H1 (cell line): ENCODE measurements around the gene FBXO39. TPM values are rescaled to one million over a fixed set of nuclear protein-coding genes. Genes with fewer than 3 reads are reported as not detected.
A peak's percentile ranks its signal among the peaks of the same experiment; 100 is the strongest.

Experiments
- CTCF ChIA-PET: fragments of 300-600 bp; sonication (Branson Sonifier 250); formaldehyde crosslinking; loops from one replicate; lab custom pipeline; 2021; ENCODE audit not compliant: partially characterized antibody; lab: Charles Lee
- POLR2A ChIA-PET: fragments of 300-600 bp; sonication (Branson Sonifier 250); formaldehyde crosslinking; loops from one replicate; lab custom pipeline; 2021; ENCODE audit warnings: inconsistent platforms; ENCODE audit not compliant: partially characterized antibody; lab: Charles Lee
- DNase-seq, 2 experiments: peaks; one replicate each; pipeline versions ENCODE4 v3.0.0 to v3.0.0-alpha.2; 2010 to 2022; ENCODE audit warnings: low spot score in 2 of 2, low read depth in 1 of 2, mixed read lengths in 1 of 2
- FAIRE-seq: peaks from 2 replicates; lab custom pipeline; 2011; peaks lifted over from hg19 to GRCh38; lab: Jason Lieb, UNC
- H2AFZ ChIP-seq: 2 replicates; pipeline ENCODE4 v1.8.1; 2012; ENCODE audit warnings: low read length, inconsistent platforms
- H2AK5ac ChIP-seq: 2 replicates; pipeline ENCODE4 v1.6.1; 2013; ENCODE audit warnings: low read depth, low read length
- H2BK120ac ChIP-seq: replicated peaks from 2 replicates; pipeline ENCODE3; 2013; ENCODE audit warnings: low read depth, low read length, inconsistent platforms
- H2BK12ac ChIP-seq: 2 replicates; pipeline ENCODE4 v1.6.1; 2013; ENCODE audit warnings: low read depth, low read length
- H2BK15ac ChIP-seq: 2 replicates; pipeline ENCODE4 v1.6.1; 2013; ENCODE audit warnings: low read length
- H2BK20ac ChIP-seq: 2 replicates; pipeline ENCODE4 v1.6.1; 2013; ENCODE audit warnings: low read length
- H2BK5ac ChIP-seq: 2 replicates; pipeline ENCODE4 v1.6.1; 2013; ENCODE audit warnings: low read depth, low read length
- H3K14ac ChIP-seq: 2 replicates; pipeline ENCODE4 v1.6.1; 2013; ENCODE audit warnings: inconsistent platforms; ENCODE audit not compliant: insufficient read length
- H3K18ac ChIP-seq: 2 replicates; pipeline ENCODE4 v1.6.1; 2013; ENCODE audit warnings: low read length; ENCODE audit errors: extremely low read depth
- H3K23ac ChIP-seq: 2 replicates; pipeline ENCODE4 v1.6.1; 2013; ENCODE audit warnings: inconsistent platforms; ENCODE audit not compliant: insufficient read length
- H3K23me2 ChIP-seq: 2 replicates; pipeline ENCODE4 v1.6.1; 2013; ENCODE audit warnings: low read depth, low read length
- H3K27ac ChIP-seq: 2 replicates; pipeline ENCODE4 v1.6.1; 2011; ENCODE audit warnings: low read depth, low read length, inconsistent platforms
- H3K27me3 ChIP-seq, 4 experiments: replicated peaks in 1 of 4; 1 replicate in 1 of 4; 2 replicates in 3 of 4; pipeline versions ENCODE4 v1.6.1 to v1.8.1; 2011 to 2013; ENCODE audit warnings: low read length in 3 of 4, mild to moderate bottlenecking in 3 of 4, inconsistent platforms in 2 of 4, mixed read lengths in 2 of 4, moderate library complexity in 1 of 4; ENCODE audit not compliant: control insufficient read depth in 3 of 4, insufficient read depth in 3 of 4; ENCODE audit errors: extremely low read depth in 1 of 4
- H3K36me3 ChIP-seq, 4 experiments: 2 replicates each; pipeline versions ENCODE4 v1.6.1 to v1.8.1; 2011 to 2013; ENCODE audit warnings: mild to moderate bottlenecking in 4 of 4, low read length in 3 of 4, moderate library complexity in 2 of 4, control low read depth in 1 of 4, inconsistent platforms in 1 of 4; ENCODE audit not compliant: insufficient read depth in 4 of 4, control insufficient read depth in 2 of 4
- H3K4ac ChIP-seq: replicated peaks from 2 replicates; pipeline ENCODE3; 2013; ENCODE audit warnings: low read length, low read depth, mixed read lengths, inconsistent platforms; ENCODE audit not compliant: insufficient read length
- H3K4me1 ChIP-seq, 4 experiments: replicated peaks in 1 of 4; 1 replicate in 1 of 4; 2 replicates in 3 of 4; pipeline versions ENCODE4 v1.6.1 to v1.8.1; 2011 to 2013; ENCODE audit warnings: low read length in 3 of 4, inconsistent platforms in 2 of 4, mixed read lengths in 1 of 4; ENCODE audit not compliant: insufficient read depth in 4 of 4, control insufficient read depth in 3 of 4
- H3K4me2 ChIP-seq, 2 experiments: 2 replicates each; pipeline versions ENCODE4 v1.6.1 to v1.8.1; 2011 to 2013; ENCODE audit warnings: low read depth in 2 of 2, low read length in 2 of 2, control low read depth in 1 of 2, inconsistent platforms in 1 of 2, mild to moderate bottlenecking in 1 of 2; ENCODE audit not compliant: insufficient read depth in 1 of 2
- H3K4me3 ChIP-seq, 4 experiments: fragments of 200-600, 300-600 bp in 1 of 4; sonication (generic), shearing (Covaris generic), sonication (Bioruptor Twin) in 1 of 4; 2 replicates each; pipeline versions ENCODE4 v1.5.1 to v1.8.1; 2011 to 2016; ENCODE audit warnings: low read length in 4 of 4, low read depth in 3 of 4, control low read depth in 2 of 4, inconsistent platforms in 2 of 4, mild to moderate bottlenecking in 2 of 4, mixed read lengths in 1 of 4, moderate library complexity in 1 of 4; ENCODE audit not compliant: insufficient read depth in 2 of 4; ENCODE audit errors: extremely low read depth in 1 of 4
- H3K56ac ChIP-seq: replicated peaks from 2 replicates; pipeline ENCODE3; 2013; ENCODE audit warnings: low read depth, mild to moderate bottlenecking, mixed read lengths, low read length, inconsistent platforms; ENCODE audit not compliant: insufficient read length
- H3K79me1 ChIP-seq: 2 replicates; pipeline ENCODE4 v1.6.1; 2013; ENCODE audit warnings: low read depth, low read length, control low read depth
- H3K79me2 ChIP-seq, 2 experiments: 2 replicates each; pipeline versions ENCODE4 v1.6.1 to v1.8.1; 2012 to 2013; ENCODE audit warnings: low read length in 2 of 2, mild to moderate bottlenecking in 2 of 2, inconsistent platforms in 1 of 2; ENCODE audit not compliant: insufficient read depth in 2 of 2, control insufficient read depth in 1 of 2
- H3K9ac ChIP-seq, 4 experiments: replicated peaks in 1 of 4; 1 replicate in 1 of 4; 2 replicates in 3 of 4; pipeline versions ENCODE4 v1.6.1 to v1.8.1; 2011 to 2013; ENCODE audit warnings: low read depth in 3 of 4, low read length in 3 of 4, control low read depth in 2 of 4, mild to moderate bottlenecking in 2 of 4, moderate library complexity in 2 of 4, inconsistent platforms in 1 of 4; ENCODE audit errors: extremely low read depth in 1 of 4
- H3K9me3 ChIP-seq, 2 experiments: 2 replicates each; pipeline versions ENCODE4 v1.6.1 to v1.8.1; 2012 to 2013; ENCODE audit warnings: mild to moderate bottlenecking in 2 of 2, moderate library complexity in 2 of 2, control low read depth in 1 of 2, inconsistent platforms in 1 of 2, low read depth in 1 of 2, low read length in 1 of 2, mixed read lengths in 1 of 2; ENCODE audit not compliant: insufficient read depth in 2 of 2
- H4K20me1 ChIP-seq, 2 experiments: replicated peaks in 1 of 2; 2 replicates each; pipeline versions ENCODE3 to v1.8.1; 2011 to 2013; ENCODE audit warnings: inconsistent platforms in 2 of 2, low read length in 2 of 2, mild to moderate bottlenecking in 1 of 2; ENCODE audit not compliant: insufficient read depth in 2 of 2, control insufficient read depth in 1 of 2
- H4K5ac ChIP-seq: 2 replicates; pipeline ENCODE4 v1.6.1; 2013; ENCODE audit warnings: low read length, low read depth, mixed read lengths, inconsistent platforms; ENCODE audit not compliant: insufficient read length
- H4K8ac ChIP-seq: 2 replicates; pipeline ENCODE4 v1.8.0; 2013; ENCODE audit warnings: mild to moderate bottlenecking, moderate library complexity, low read length, inconsistent platforms; ENCODE audit not compliant: insufficient read depth; ENCODE audit errors: extremely low read depth
- H4K91ac ChIP-seq: replicated peaks from 2 replicates; pipeline ENCODE3; 2013; ENCODE audit warnings: low read length, mixed read lengths, inconsistent platforms; ENCODE audit not compliant: insufficient read length
- BACH1 ChIP-seq: IDR thresholded peaks from 2 replicates; pipeline ENCODE4 v1.6.1; 2012; ENCODE audit warnings: low read length, improper control_type of control experiment
- CEBPB ChIP-seq: IDR thresholded peaks from 2 replicates; pipeline ENCODE4 v1.6.1; 2012; ENCODE audit warnings: low read depth, low read length
- CREB1 ChIP-seq: IDR thresholded peaks from 2 replicates; pipeline ENCODE4 v1.6.1; 2012; ENCODE audit warnings: inconsistent platforms
- EGR1 ChIP-seq: IDR thresholded peaks from 2 replicates; pipeline ENCODE4 v1.6.1; 2011; ENCODE audit warnings: low read depth, low read length, borderline replicate concordance
- FOSL1 ChIP-seq: IDR thresholded peaks from 2 replicates; pipeline ENCODE4 v1.6.1; 2011; ENCODE audit warnings: mild to moderate bottlenecking, low read depth, low read length, moderate library complexity; ENCODE audit not compliant: insufficient read depth
- JUN ChIP-seq: IDR thresholded peaks from 2 replicates; pipeline ENCODE4 v1.6.1; 2011; ENCODE audit warnings: low read depth, mild to moderate bottlenecking, improper control_type of control experiment, low read length
- KDM1A ChIP-seq: fragments of 200-600, 300-600 bp; sonication (generic); IDR thresholded peaks from 2 replicates; pipeline ENCODE4 v1.7.1; 2016; ENCODE audit warnings: mild to moderate bottlenecking, low read length, borderline replicate concordance
- MAFK ChIP-seq: IDR thresholded peaks from 2 replicates; pipeline ENCODE4 v1.6.1; 2012; ENCODE audit warnings: low read depth, mild to moderate bottlenecking, improper control_type of control experiment, low read length
- RAD21 ChIP-seq, 2 experiments: IDR thresholded peaks in 1 of 2; conservative IDR thresholded peaks in 1 of 2; 2 replicates each; pipeline ENCODE4 v1.6.1; 2011; ENCODE audit warnings: low read depth in 2 of 2, low read length in 2 of 2, improper control_type of control experiment in 1 of 2, inconsistent platforms in 1 of 2, mild to moderate bottlenecking in 1 of 2, moderate library complexity in 1 of 2
- WGBS, 2 experiments: shearing (Covaris generic) in 1 of 2; methylation state at CpG; one replicate each; pipeline versions ENCODE4 v1.1.6 to v1.1.7; 2013 to 2015; ENCODE audit warnings: low lambda C conversion rate in 2 of 2, mixed read lengths in 2 of 2, inconsistent platforms in 1 of 2, low coverage in 1 of 2, missing lambda C conversion rate in 1 of 2; ENCODE audit not compliant: insufficient replicate concordance in 2 of 2, insufficient coverage in 1 of 2, insufficient read length in 1 of 2; ENCODE audit errors: extremely low coverage in 1 of 2, missing lambda C conversion rate in 1 of 2; 5-methylcytosine and 5-hydroxymethylcytosine counted together
- polyA plus RNA-seq, 7 experiments: library from polyadenylated mRNA; depleted of rRNA in 3 of 7; stranded (reverse) in 5 of 7; unstranded in 2 of 7; fragments of >200 nt in 5 of 7; fragments of 200-250 nt in 2 of 7; gene quantifications; 1 replicate in 5 of 7; 2 replicates in 1 of 7; 4 replicates in 1 of 7; pipeline versions ENCODE4 v1.2.1 to v1.2.3, GENCODE V29; 2011 to 2013; ENCODE audit warnings: missing spikeins in 2 of 7, mixed read lengths in 2 of 7
- total RNA-seq: library from RNA; stranded (reverse); fragmentation: NEBNext Ultra II Directional; extraction: Animal tissue kit (Norgen Biotek cat#: 25700); gene quantifications from 2 replicates; pipeline ENCODE4 v1.2.1, GENCODE V29; 2021

FBXO39 gene
- total and polyA plus RNA-seq, 2 of the 8 experiments (the other 6 are each of a cell fraction or from before 2014, with no cell fraction given), result 0.12 to 0.22 TPM

- Histone ChIP-seq H3K14ac (no peak overlapping the region), H2BK20ac (no peak overlapping the region), H3K27ac (no peak overlapping the region), H3K4me3 (no peak overlapping the region), H2BK12ac (no peak overlapping the region), H3K36me3 (no peaks in the 10 kb centered on the region), H3K79me1 (no peaks in the 10 kb centered on the region), H3K27me3 (peaks cover 0 to 7% (median 0%) of the 10 kb centered on the region in 4 experiments; a peak in 1 of 7 replicates), H3K4ac (no peak overlapping the region), H2BK15ac (no peak overlapping the region), H3K9me3 (no peaks in the 10 kb centered on the region), H2AFZ (peak overlapping the region; percentile 73; the same call in 1 of the 2 replicates), H4K20me1 (no peaks in the 10 kb centered on the region), H2BK5ac (no peak overlapping the region), H2AK5ac (no peak overlapping the region), H3K79me2 (no peaks in the 10 kb centered on the region), H3K23me2 (no peaks in the 10 kb centered on the region), H4K91ac (no peak overlapping the region), H3K56ac (no peak overlapping the region), H4K8ac (no peak overlapping the region), H3K4me1 (peaks cover 0 to 4% (median 0%) of the 10 kb centered on the region in 4 experiments; a peak in 2 of 7 replicates), H3K9ac (no peak overlapping the region), H4K5ac (no peak overlapping the region), H3K18ac (no peak overlapping the region), H3K23ac (no peak overlapping the region), H2BK120ac (no peak overlapping the region), H3K4me2 (no peak overlapping the region)
- ChIA-PET POLR2A (no interaction called here), CTCF (interaction anchor here (0.9 to 2.7 kb wide), 2 partner anchors 49 to 93 kb away, joined by 4 to 8 read pairs; no protein-coding TSS in a partner anchor)
- peak; percentile 19 for FAIRE-seq
- 90% methylated on average over 5 of the region's 5 CpGs; no CpG with 5 or more reads in 1 of the 2 experiments for WGBS, 2 experiments
- no peak for TF ChIP-seq RAD21 (IDR thresholded peaks at IDR 0.05 in 1 of 2, conservative IDR thresholded peaks at IDR 0.05 in 1 of 2; ENCODE audit: low read depth in 2 of 2, low read length in 2 of 2)
- TF ChIP-seq BACH1, result peak; percentile 52; the same call in 1 of the 2 replicates
- TF ChIP-seq KDM1A, result peak; percentile 49; the same call in 1 of the 2 replicates
- peak; percentile 96 for TF ChIP-seq MAFK
- TF ChIP-seq FOSL1, result no peak
- no peak for TF ChIP-seq CREB1
- no peak for TF ChIP-seq EGR1
- TF ChIP-seq JUN, result no peak
- no peak for TF ChIP-seq CEBPB
- no peak for DNase-seq
These were observed 17.9 kb downstream of the FBXO39 start for GRCh38 chr17:6793748-6794493.
